HG02840 (cell line): ENCODE measurements around the gene TPRG1L.
"Not testable (repeated sequence)": the region's sequence is repeated elsewhere in the genome, so short reads cannot be mapped to it uniquely, and the experiment has no call there.

Experiments
- ATAC-seq: cut with Tn5 transposase; IDR thresholded peaks from one replicate; pipeline ENCODE4 v1.9.1; 2021; ENCODE audit warnings: mild to moderate bottlenecking, moderate library complexity, moderate number of reproducible peaks; ENCODE audit not compliant: unreplicated experiment, low FRiP score

TPRG1L gene

GRCh38 chr1:3607703-3608065 is 17.1 kb upstream of the TPRG1L start:
- ATAC-seq: no peak

- ATAC-seq: no peak
Observed at GRCh38 chr1:3608154-3608553, 16.7 kb upstream of the TPRG1L start.

GRCh38 chr1:3609016-3609768 is 15.6 kb upstream of the TPRG1L start:
- no peak for ATAC-seq

- ATAC-seq: no peak
Observed at GRCh38 chr1:3609769-3610526, 14.9 kb upstream of the TPRG1L start.

- ATAC-seq: no peak
Observed at GRCh38 chr1:3610527-3611169, 14.2 kb upstream of the TPRG1L start.

- ATAC-seq: no peak
Observed at GRCh38 chr1:3611170-3612019, 13.4 kb upstream of the TPRG1L start, which contains the start of gene MEGF6. MEGF6 (minus strand) TSS chr1:3611508; CDS start chr1:3611268, 240 bp downstream.

- ATAC-seq: no peak
Observed at GRCh38 chr1:3612123-3612522, 12.7 kb upstream of the TPRG1L start.

GRCh38 chr1:3614755-3615742 is 9.8 kb upstream of the TPRG1L start:
- ATAC-seq: no peak

- no peak for ATAC-seq
Observed at GRCh38 chr1:3616861-3617260, 8.0 kb upstream of the TPRG1L start.

- no peak for ATAC-seq
Observed at GRCh38 chr1:3617806-3618345, 6.9 kb upstream of the TPRG1L start.

- no peak for ATAC-seq
Observed at GRCh38 chr1:3618531-3618880, 6.3 kb upstream of the TPRG1L start.

GRCh38 chr1:3618881-3619671 is 5.7 kb upstream of the TPRG1L start:
- ATAC-seq: no peak

GRCh38 chr1:3620708-3621107 is 4.1 kb upstream of the TPRG1L start:
- ATAC-seq: no peak

- not testable (repeated sequence) for ATAC-seq
Observed at GRCh38 chr1:3621151-3621671, 3.6 kb upstream of the TPRG1L start.

- not testable (repeated sequence) for ATAC-seq
Observed at GRCh38 chr1:3622102-3622501, 2.7 kb upstream of the TPRG1L start.

GRCh38 chr1:3623441-3624199 is 1.2 kb upstream of the TPRG1L start:
- no peak for ATAC-seq

GRCh38 chr1:3625151-3625907 is 514 bp downstream of the TPRG1L start:
- ATAC-seq: no peak
